Body of pancreas (tissue), 4 donors: ENCODE data around the gene SERBP1. TPM values are rescaled to one million over a fixed set of nuclear protein-coding genes. Genes with fewer than 3 reads are reported as not detected.
"Not testable (repeated sequence)": the region's sequence is repeated elsewhere in the genome, so short reads cannot be mapped to it uniquely, and the experiment has no call there.

Experiments used
- ATAC-seq: fragments of 150-250 bp; one replicate; pipeline ENCODE4 v1.9.1; 2016
- DNase-seq, 4 donors: peaks; one replicate each; pipeline ENCODE4 v3.0.0-alpha.2; 2019
- H3K27ac ChIP-seq, 4 donors: fragments of 200-600 bp; sonication (generic); 1 replicate in 3 of 4; 2 replicates in 1 of 4; pipeline versions ENCODE4 v1.5.1 to v1.6.1; 2016 to 2019; ENCODE audit warnings: mild to moderate bottlenecking in 1 of 4, mixed read lengths in 1 of 4, moderate library complexity in 1 of 4
- H3K27me3 ChIP-seq, 2 donors: fragments of 200-600 bp; sonication (generic); one replicate each; pipeline ENCODE4 v1.6.0; 2016; ENCODE audit warnings: mild to moderate bottlenecking in 1 of 2
- H3K36me3 ChIP-seq, 2 donors: fragments of 200-600 bp; sonication (generic); replicated peaks in 1 of 2; 2 replicates each; pipeline ENCODE4 v1.5.1; 2016; ENCODE audit warnings: low read depth in 2 of 2; ENCODE audit not compliant: insufficient read depth in 1 of 2
- H3K4me1 ChIP-seq: fragments of 200-600 bp; sonication (generic); one replicate; pipeline ENCODE4 v1.6.0; 2016
- H3K4me3 ChIP-seq, 2 donors: fragments of 200-600 bp; sonication (generic); 1 replicate in 1 of 2; 2 replicates in 1 of 2; pipeline ENCODE4 v1.5.1; 2016 to 2019
- H3K9me3 ChIP-seq, 3 donors: fragments of 200-600 bp; sonication (generic); 1 replicate in 2 of 3; 2 replicates in 1 of 3; pipeline ENCODE4 v1.5.1; 2016
- CTCF ChIP-seq, 7 experiments: fragments of 450-650 bp in 4 of 7; fragments of 200-600 bp in 3 of 7; sonication (generic) in 3 of 7; IDR thresholded peaks; one replicate each; pipeline ENCODE4 v1.5.1; 2016 to 2019; ENCODE audit warnings: antibody characterized with exemption in 7 of 7
- POLR2A ChIP-seq, 3 donors: fragments of 450-650 bp; IDR thresholded peaks; one replicate each; pipeline ENCODE4 v1.6.1; 2016; ENCODE audit warnings: antibody characterized with exemption in 3 of 3, mild to moderate bottlenecking in 2 of 3
- WGBS, 2 donors: methylation state at CpG; one replicate each; pipeline ENCODE4 v1.1.5; 2017; 5-methylcytosine and 5-hydroxymethylcytosine counted together
- intact Hi-C: fragments of 100-400 bp; cut with DNase I; formaldehyde crosslinking; loops from one replicate; pipeline ENCODE4 v1.15.1; 2023
- total RNA-seq, 2 donors: library from RNA; depleted of rRNA; stranded (reverse); fragments of >200 nt; gene quantifications; one replicate each; pipeline ENCODE4 v1.1.0, GENCODE V29; 2016

SERBP1 gene
- total RNA-seq, 2 donors from 2014 or later, result 77.5 to 123 TPM

GRCh38 chr1:67404212-67404620 is 26.0 kb downstream of the SERBP1 start:
- intact Hi-C loops, result no loop called here
- 82 to 86% methylated on average over 5 of the region's 5 CpGs for WGBS, 2 donors
- DNase-seq (no peak), ATAC-seq (no peak)
- Histone ChIP-seq H3K27ac (no peak overlapping the region), H3K36me3 (no peaks in the 10 kb centered on the region), H3K4me3 (no peak overlapping the region), H3K27me3 (no peaks in the 10 kb centered on the region), H3K4me1 (peaks cover 6% of the 10 kb centered on the region), H3K9me3 (no peaks in the 10 kb centered on the region)
- TF ChIP-seq POLR2A (IDR thresholded peaks at IDR 0.05) (no peak), CTCF (IDR thresholded peaks at IDR 0.05) (no peak)

GRCh38 chr1:67401443-67401842 is 28.8 kb downstream of the SERBP1 start:
- Histone ChIP-seq H3K4me1 (peaks cover 6% of the 10 kb centered on the region), H3K27me3 (no peaks in the 10 kb centered on the region), H3K9me3 (no peaks in the 10 kb centered on the region), H3K27ac (no peak overlapping the region), H3K36me3 (no peaks in the 10 kb centered on the region), H3K4me3 (no peak overlapping the region)
- ATAC-seq (no peak), DNase-seq (no peak)
- intact Hi-C loops, result no loop called here
- no peak for TF ChIP-seq CTCF (IDR thresholded peaks at IDR 0.05)
- no peak for TF ChIP-seq POLR2A (IDR thresholded peaks at IDR 0.05)
- WGBS, 2 donors, result 91 to 97% methylated on average over 6 of the region's 6 CpGs

GRCh38 chr1:67400029-67400786 is 30.0 kb downstream of the SERBP1 start:
- not testable (repeated sequence) for ATAC-seq

GRCh38 chr1:67399199-67399993 is 30.8 kb downstream of the SERBP1 start:
- Histone ChIP-seq H3K4me1 (no peaks in the 10 kb centered on the region), H3K27ac (no peak overlapping the region), H3K4me3 (no peak overlapping the region), H3K36me3 (no peaks in the 10 kb centered on the region), H3K9me3 (no peaks in the 10 kb centered on the region), H3K27me3 (no peaks in the 10 kb centered on the region)
- DNase-seq, result no peak
- WGBS, 2 donors, result 80 to 84% methylated on average over 7 of the region's 7 CpGs
- ATAC-seq, result no peak
- intact Hi-C loops, result no loop called here
- TF ChIP-seq CTCF (IDR thresholded peaks at IDR 0.05) (no peak), POLR2A (IDR thresholded peaks at IDR 0.05) (no peak)

More at GRCh38 chr1:67400029-67400786, 30.0 kb downstream of the SERBP1 start:
- H3K27ac ChIP-seq, H3K36me3 ChIP-seq, intact Hi-C loops, DNase-seq, H3K27me3 ChIP-seq, H3K9me3 ChIP-seq, H3K4me3 ChIP-seq, H3K4me1 ChIP-seq: not testable (repeated sequence)
- 88 to 91% methylated on average over 12 of the region's 12 CpGs for WGBS, 2 donors

- intact Hi-C loops, result no loop called here
- DNase-seq (no peak), ATAC-seq (no peak)
- no peak overlapping the region for H3K4me3 ChIP-seq
- peaks cover 13% of the 10 kb centered on the region for H3K4me1 ChIP-seq
- no peaks in the 10 kb centered on the region for H3K27me3 ChIP-seq
- H3K36me3 ChIP-seq, result no peaks in the 10 kb centered on the region
- WGBS, 2 donors, result 91 to 94% methylated on average over 4 of the region's 4 CpGs
- TF ChIP-seq POLR2A (IDR thresholded peaks at IDR 0.05) (no peak), CTCF (IDR thresholded peaks at IDR 0.05) (no peak)
- no peak overlapping the region for H3K27ac ChIP-seq
- H3K9me3 ChIP-seq, result no peaks in the 10 kb centered on the region
Measured at GRCh38 chr1:67394548-67394947, 35.7 kb downstream of the SERBP1 start.
